Renal pelvis (tissue), 4 donors: Measurements from ENCODE around the gene BRMS1L. TPM values are rescaled to one million over a fixed set of nuclear protein-coding genes. Genes with fewer than 3 reads are reported as not detected.

ENCODE experiments used
- DNase-seq: peaks from one replicate; pipeline ENCODE4 v3.0.0-alpha.2; 2013
- polyA plus RNA-seq, 3 donors: library from polyadenylated mRNA; unstranded; fragments of 120-200 nt; gene quantifications; one replicate each; pipeline ENCODE4 v1.2.1, GENCODE V29; 2013; ENCODE audit not compliant: insufficient read length in 3 of 3

Gene BRMS1L
- polyA plus RNA-seq, 3 donors: 16.4 to 18.7 (median 17.5) TPM

DNA sequence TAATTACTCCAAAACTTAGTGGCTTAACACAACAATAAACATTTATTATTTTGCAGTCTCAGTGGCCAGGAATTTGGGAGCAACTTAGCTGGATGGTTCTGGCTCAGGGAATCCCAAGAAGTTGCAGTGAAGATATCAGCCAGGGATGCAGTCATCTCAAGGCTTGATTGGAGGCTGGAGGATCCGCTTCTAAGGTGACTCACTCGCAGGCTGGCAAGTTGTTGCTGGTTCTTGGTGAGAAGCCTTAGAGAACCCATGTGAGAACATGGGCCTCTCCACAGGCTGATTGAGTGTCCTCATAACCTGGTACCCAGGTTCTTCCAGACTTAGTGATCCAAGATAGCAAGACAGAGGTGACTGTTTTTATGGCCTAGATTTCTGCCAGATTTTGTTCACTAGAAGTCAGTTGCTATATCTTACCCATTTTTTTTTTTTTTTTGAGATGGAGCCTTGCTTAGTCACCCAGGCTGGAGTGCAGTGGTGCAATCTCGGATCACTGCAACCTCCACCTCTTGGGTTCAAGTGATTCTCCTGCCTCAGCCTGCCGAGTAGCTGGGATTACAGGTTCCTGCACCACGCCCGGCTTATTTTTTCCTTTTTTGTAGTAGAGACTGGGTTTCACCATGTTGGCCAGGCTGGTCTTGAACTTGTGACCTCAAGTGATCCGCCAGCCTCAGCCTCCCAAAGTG, 32.5 kb downstream of the BRMS1L start:
- no peak for DNase-seq

DNA sequence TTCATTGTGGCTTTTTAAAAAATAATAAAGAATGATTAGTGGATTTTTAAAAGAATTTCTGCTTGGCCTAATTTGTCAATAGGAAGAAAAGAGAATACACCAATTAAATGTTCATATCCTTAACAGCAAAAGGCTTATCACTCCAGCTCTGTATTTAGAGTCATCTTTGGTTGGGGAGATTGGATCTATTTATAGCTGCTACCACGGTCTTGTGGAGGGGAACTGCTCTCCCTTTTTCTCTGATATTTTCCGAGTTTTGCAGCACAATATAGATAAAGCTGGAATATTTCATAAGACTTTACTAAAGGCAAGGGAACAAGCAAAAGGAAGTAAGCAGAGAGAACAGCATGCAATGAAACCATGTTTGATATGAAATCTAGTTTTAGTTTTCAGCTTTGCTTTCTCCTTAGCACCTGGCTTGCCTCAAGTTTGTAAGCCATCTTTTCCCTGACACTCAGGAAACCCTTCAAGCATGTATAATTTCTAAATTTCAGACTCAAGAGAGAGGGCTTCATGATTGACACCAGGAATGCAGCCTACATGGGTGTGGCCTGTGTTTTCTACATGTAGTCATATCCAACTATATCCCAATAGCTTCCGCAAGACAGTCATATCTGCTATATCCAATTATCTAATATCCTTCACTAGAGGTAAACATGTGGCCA, 35.2 kb downstream of the BRMS1L start:
- no peak for DNase-seq

DNA sequence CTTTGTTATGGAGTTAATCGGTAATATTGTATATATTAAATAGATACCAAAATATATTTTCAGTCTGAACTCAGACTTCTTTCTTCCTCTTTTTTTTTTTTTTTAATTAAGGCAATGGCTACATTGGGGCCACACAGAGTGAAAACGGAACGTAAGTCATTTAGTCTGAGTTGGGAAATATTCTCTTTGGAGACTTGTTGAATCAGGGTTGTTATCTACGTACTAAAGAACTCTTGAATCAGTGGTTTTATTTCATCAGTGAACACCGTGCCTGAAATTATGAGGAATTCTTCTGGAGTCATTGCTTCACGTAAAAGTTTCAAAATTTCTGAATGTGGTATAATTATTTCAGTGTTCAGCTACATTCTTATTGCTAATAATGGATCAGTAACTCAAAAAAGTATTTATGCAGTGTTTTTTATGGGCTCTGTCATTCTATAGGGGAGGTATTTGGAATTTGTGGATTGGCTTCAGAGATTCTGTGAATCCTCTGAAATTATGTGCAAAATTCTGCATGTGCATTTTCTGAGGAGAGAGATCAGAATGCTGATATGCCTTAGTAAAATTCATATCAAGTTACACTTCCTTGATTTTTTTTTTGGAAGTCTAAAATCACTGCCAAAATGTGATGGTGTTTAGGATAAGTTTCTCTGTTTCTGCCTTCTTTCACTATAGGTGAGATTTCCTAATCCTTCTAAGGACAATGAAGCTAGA, 39.6 kb downstream of the BRMS1L start:
- DNase-seq: no peak

DNA sequence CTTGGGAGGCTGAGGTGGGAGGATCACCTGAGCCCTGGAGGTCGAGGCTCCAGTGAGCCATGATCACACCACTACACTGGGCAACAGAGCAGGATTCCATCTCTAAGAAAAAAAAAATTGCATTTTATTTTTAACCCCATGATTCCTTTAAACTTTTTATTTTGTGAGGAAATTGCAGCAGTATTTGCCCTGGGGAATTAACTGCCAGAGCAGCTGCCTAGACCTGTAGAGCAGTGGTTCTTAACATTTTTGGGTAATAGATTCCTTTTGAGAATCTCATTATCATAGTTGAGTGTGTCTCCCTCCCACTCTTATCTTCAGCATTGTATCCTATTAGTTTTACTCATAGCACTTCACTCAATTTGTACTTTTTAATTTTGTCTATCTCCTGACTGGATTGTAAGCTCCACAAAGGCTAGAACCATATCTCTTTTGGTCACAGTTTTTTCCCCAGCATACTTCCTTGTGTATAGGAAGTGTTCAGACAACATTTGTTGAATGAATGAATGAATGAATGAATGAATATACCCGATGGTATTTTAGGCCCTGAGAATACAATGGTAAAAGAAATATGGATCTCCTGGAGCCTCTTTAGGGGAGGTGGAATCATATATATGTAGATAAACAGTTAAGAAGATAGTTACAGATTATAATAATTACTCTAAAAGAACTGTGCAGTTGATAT, 40.6 kb downstream of the BRMS1L start:
- DNase-seq: no peak

DNA sequence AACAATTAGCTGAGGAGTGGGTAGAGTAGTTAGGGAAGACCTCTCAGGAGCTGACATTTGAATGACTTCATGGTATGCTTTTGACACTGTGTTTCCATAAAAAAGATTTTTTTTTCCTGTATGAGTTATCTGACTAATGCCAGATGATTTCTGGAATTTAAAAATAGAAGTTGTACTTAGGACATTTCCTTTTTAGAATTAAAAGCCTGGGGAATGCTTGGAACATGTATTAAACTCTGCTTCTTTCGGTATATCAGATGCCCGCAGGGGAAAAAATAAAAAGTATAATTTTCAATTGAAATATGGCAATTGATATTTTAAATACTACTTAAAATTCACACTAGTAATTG, 41.1 kb downstream of the BRMS1L start:
- no peak for DNase-seq

DNA sequence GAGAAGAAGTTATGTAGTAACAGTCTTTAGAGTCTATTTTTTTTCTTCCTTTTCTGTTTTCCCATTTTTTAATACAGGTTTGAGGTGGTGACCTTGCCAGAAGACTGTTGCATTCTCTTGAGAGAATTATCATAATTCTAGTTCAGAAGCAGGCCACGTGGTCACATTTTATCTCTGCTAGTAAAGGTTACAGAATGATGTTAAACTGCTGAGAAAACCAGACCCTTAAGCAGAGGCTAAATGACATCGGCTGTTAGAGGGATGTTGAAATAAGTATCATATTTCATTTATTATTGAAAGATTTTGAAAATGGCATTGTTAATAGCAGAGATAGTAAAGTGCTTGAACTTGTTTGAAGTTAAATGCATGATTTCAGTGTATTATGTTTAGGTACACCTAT, 49.2 kb downstream of the BRMS1L start:
- no peak for DNase-seq

DNA sequence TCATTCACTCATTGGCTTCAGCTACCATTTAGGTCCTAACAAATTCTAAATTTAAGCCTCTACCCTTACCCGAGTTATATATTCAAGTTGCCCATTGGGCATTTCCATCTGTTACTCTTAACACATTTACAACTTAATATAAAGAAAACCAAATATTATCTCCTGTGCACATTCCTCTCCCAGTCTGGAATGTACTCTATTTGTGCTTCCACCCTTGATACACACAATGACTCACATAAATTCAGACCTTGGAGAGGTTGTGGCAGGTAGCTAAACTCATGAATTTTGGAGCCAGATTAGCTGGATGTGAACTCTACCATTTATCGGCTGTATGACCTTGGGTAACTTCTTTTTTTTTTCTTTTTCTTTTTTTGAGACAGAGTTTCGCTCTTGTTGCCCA, 51.1 kb downstream of the BRMS1L start:
- no peak for DNase-seq

DNA sequence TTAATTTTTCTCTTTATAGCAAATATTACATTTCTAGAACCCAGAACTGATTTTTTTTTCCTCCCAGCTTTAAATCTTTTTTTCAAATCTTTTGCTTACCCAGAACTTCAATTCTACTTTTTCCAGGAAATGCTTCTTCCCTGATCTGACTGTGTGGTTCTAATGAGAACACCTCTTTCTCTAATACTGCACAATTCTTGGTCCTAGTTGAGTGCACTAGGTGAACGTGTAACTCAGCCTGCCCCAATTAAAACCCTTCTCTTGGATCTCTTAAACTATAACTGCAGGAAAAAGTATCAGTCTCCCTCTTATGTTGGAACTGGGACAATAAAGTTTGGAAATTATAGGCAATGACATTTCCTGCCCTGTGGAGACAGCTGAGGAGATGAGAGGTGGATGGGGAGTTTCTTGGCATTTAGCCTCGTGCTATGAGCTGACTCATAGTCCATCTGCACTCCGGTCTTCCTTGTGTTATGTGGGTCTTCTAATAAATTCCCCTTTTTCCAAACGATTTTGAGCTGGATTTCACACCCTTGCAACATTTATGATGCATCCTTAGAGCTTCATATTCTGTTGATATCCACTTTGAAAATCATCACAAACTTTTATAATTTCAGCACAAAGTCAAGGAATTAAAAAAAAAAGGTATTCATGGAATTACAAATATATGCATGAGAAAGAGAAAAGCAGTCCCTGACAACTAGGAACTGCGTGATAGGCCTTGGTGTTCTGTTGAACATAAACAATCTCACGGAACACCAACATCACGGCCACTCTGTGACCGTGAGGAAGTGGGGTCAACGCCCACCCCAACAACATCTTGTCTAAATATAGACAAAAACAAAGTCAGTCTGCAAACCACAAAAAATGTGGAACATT, 52.4 kb downstream of the BRMS1L start:
- DNase-seq: no peak

DNA sequence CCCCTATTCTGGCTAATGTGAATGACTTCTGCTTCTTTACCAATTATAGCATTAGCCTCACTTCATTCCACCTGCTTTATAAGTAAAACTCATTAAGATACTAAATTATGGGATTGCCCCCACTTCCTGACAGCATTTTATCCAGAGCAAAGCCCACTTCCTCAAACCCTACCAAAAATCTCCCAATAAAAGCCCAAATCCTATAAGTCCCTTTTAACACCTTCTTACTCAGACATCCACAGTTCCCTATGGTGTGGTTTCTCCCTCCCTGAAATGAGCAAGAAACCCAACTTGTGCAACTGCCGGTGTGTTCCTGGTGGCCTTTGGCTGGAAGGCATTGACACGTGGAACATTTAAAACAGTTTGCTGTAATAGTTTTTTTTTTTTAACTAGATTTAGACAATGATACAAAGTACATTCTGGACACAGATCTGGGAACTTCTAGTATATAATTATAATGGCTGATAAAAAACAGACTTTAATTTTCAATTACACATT, 53.1 kb downstream of the BRMS1L start:
- no peak for DNase-seq

DNA sequence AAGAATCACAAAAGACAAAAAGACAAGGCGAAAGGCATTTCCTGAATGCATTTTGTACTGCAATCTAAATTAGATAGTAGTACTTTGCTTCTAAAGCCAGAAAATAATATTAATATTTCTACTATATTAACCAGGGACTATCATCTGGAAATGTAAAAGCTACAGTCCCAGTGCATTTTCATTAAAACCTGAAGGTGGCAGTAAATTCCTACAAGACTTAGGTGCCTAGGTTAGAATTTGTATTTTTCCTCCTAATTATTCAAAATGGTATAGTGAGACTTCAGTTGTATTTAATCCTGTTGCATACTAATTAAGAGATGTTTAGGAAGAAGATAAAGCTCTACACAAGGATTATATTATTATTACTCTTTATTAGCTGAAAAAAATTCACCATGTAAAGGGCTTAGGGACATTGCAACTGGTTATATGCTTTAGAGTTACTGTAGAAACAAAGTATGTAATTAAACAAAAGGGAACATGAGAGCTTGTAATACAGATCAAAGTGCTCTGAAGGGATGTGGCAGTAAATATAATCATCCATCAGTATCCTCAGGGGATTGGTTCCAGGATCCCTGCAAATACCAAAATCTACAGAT, 53.6 kb downstream of the BRMS1L start:
- no peak for DNase-seq

DNA sequence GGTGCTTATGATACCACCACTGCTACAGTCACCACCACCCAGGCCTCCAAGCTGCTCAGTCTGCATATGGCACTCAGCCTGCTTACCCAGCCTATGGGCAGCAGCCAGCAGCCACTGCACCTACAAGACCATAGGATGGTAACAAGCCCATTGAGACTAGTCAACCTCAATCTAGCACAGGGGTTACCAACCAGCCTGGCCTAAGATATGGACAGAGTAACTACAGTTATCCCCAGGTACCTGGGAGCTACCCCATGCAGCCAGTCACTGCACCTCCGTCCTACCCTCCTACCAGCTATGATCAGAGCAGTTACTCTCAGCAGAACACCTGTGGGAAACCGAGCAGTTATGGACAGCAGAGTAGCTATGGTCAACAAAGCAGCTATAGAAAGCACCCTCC, 55.1 kb downstream of the BRMS1L start:
- no peak for DNase-seq

DNA sequence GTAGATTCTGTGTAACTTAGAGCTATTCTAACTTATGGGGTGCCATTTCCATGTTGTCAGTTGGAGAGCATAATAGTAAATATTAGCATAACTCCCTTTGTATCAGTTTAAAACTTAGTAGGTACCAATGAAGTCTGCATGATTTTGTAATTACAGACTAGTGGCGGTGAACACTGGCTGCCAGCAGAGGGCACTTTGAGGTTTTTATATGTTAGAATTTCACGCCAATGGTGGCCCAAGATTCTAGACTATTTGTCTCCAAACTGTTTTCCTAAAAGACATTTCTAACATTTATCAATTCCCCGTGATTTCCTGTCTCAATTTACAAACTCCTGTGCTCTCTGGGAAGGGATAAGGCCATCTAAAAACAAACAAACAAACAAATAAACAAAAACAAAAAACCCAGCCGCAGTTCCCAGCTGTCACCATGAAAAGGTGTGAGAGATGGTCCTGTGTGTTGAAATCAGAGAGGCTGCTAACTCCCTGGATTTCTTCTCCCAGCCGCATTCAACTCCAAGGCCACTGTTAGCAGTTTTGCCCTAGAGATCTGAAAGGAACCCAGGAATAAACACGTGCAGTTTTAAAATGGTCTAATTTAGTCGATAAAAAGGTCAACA, 57.6 kb downstream of the BRMS1L start:
- DNase-seq: peak; percentile 19

DNA sequence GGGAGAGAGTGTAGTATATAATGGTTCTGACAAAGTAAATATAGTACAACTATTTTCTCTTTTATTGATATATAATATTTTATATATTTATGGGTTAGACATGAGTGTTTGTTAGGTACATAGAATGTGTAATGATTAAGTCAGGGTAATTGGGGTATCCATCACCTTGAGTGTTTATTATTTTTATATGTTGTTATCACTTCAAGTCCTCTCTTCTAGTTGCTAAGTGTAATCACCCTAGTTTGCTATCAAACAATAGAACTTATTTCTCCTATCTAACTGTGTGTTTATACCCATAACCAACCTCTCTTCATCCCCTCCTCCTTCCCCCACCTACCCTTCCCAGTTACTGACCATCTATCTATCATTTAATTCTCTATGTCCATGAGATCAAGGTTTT, 64.2 kb downstream of the BRMS1L start:
- DNase-seq: no peak

DNA sequence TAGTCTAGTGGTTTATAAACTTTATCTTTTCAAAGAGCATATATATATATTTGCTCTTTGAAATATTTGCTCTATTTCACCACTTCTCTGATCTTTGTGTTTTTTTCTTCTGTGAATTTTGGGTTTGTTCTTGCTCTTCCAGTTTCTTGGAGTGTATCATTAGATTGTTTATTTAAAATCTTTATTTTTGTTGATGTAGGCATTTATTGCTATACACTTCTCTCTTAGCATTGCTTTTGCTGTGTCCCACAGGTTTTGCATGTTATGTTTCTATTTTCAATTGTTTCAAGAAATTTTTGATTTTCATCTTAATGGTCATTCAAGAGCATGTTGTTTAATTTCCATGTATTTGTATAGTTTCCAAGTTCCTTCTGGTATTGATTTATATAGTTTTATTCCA, 69.1 kb downstream of the BRMS1L start:
- no peak for DNase-seq

DNA sequence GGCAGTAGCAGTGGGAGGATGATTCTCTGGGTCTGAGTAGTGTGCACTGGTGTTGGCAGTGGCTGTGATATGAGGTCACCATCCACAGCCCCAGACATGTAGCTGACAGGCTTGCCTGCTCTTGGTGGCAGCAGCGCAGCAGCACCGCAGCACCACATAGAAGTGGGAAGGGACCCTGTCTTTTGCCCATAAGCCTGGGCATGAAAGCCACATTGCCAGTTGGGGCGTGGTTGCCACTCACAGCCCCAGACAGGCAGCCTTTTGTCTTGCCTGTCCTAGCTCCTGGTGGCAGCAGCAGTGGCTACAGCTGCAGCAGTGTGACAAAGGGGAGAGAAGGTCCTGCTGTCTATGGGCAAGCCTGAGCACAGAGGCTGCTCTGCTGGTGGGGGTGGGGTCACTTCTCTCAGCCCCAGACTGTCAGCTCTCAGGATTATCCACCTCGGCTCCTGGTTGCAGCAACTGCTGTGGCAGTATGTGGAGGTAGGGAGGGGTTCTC, 71.5 kb downstream of the BRMS1L start:
- DNase-seq: no peak

DNA sequence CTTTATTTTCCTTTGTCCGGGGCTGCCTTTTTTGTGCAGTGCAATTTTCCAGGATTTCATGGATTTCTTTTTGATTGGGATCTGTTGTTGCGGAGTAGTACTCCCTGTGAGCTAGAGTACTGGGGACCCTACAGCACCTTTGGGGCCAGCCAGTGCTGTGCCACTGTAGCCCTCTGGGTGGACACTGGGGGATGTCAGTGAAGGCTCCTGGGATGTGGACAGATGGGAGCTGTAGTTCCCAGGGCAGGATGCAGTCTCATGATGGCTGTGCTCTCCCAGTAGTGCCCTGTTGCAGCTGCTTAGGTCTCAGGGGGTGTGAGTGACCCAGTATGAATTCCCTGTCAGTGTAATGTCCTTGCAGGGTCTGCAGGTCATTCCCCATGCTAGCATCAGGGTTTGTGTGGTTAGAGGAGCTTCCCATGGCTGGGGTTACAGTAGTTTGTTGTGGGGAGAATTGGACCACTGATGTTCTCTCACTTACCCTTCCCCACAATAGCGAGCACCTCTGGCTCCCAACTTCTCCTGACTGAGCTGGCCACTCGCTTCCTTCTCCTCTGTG, 72.2 kb downstream of the BRMS1L start:
- DNase-seq: no peak

DNA sequence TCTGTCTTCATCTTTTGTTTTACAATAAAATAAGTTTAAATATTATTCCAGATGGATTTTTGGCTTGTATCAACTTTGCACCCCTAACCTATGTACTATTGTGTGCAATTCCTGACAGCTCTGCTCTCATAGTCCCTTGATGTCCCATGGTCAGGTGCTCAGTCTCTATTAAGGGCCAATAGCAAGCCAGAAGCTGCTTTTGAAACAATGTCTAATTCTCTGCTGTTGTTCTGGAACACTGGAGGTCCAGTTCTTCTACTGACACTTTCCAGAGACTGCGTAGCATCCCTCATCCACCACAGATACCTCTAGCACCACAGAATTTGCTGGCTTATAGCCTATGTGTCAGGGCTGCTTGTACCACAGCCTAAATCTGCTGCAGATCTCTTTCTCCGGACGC, 74.6 kb downstream of the BRMS1L start:
- DNase-seq: no peak

DNA sequence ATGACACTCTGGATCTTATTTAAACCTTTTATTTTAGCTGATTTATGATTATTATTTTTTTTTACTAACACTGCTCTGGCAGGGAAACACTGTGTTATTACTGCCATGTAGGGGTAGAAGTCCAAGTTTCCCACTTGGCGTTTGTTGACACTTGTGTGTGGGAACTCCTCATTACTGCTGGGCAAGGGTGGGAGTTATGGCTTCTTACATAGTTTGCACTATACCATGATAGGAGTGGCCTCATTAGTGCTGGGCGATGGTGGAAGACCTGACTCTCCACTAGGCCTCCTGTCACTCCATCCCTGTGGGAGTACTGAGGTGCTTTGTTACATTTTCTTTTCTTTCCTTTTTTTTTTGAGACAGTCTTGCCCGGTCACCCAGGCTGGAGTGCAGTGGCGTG, 83.5 kb downstream of the BRMS1L start:
- DNase-seq: no peak

DNA sequence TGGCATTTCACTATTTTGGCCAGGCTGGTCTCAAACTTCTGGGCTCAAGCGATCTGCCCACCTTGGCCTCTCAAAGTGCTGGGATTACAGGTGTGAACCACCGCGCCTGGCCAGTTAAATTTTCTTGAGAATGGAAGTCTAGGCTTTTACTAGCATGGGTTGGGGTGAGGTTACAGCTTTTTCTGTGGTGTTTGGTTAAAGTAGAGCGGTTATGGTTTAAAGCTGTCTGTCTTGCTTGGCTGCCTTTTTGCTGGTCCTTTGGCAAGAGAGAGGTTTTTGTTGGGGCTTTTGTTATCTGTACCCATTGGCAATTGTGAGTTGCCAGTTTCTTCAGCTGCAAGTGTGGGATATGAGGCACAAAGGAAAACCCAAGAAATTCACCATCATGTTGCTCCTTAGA, 84.1 kb downstream of the BRMS1L start:
- DNase-seq: no peak

DNA sequence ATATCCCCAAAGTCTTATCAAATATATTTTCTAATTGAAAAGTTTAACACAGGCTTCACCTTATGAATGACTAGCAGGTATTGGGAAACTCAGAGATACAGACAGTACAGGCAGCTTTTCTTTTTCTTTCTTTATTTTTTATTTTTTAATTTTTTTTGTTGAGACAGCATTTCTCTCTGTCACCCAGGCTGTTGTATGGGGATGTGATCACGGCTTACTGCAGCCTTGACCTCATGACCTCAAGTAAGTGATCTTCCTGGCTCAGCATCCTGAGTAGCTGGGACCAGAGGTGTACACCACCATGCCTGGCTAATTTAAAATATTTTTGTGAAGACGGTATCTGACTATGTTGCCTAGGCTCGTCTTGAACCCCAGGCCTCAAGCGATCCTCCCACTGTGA, 85.0 kb downstream of the BRMS1L start:
- DNase-seq: no peak
